GM12873 (cell line): ENCODE results near the gene RAB11FIP4.
A peak's percentile ranks its signal among the peaks of the same experiment; 100 is the strongest.

Experiments
- TF ChIP-seq, protein P1 (sequence below): IDR thresholded peaks from 2 replicates; pipeline ENCODE4 v1.5.1; 2012; ENCODE audit warnings: low read depth, mild to moderate bottlenecking, moderate library complexity, low read length, control low read depth; ENCODE audit not compliant: insufficient read depth; ENCODE audit errors: missing control alignments

RAB11FIP4 gene

DNA sequence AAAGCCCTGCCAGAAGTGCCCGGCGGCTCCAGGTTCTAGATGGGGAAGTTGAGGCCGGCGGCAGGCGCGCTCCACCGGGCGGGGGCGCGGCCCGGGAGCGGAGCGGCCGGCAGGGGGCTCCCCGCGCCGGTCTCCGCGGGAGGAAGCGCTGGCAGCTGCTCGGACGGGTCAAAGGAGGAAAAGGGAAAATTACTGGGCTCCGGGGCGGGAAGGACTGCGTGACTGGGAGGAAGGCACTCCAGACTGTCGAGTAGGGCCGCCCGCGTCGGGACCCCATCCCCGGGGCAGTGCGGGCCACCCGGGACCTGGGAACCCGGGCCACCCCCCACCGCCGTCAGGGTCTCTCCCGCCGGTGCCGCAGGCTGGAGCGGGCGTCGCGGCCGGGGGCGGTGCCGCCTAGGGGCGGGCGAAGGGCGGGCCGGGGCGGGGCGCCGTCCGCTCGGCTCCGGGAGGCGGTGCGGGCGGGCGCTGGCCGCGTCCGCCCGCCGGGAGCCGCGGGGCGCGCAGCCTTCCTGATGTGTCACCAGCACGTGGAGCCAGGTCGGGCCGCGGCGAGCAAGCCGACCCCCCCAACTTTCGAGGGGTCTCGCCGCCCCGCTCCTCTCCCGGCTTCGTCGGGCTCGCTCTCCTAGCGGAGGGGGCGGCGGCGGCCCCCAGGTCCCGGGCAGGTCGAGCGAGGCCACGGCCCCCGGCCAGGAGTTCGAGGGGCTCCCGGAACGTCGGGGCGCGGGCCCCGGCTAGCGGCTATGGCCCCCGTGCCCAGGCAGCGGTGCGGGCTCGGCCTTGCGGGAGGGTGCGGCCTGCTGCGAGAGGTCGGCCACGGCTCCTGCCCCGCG, 167.5 kb downstream of the RAB11FIP4 start:
- TF ChIP-seq, protein P1, sequence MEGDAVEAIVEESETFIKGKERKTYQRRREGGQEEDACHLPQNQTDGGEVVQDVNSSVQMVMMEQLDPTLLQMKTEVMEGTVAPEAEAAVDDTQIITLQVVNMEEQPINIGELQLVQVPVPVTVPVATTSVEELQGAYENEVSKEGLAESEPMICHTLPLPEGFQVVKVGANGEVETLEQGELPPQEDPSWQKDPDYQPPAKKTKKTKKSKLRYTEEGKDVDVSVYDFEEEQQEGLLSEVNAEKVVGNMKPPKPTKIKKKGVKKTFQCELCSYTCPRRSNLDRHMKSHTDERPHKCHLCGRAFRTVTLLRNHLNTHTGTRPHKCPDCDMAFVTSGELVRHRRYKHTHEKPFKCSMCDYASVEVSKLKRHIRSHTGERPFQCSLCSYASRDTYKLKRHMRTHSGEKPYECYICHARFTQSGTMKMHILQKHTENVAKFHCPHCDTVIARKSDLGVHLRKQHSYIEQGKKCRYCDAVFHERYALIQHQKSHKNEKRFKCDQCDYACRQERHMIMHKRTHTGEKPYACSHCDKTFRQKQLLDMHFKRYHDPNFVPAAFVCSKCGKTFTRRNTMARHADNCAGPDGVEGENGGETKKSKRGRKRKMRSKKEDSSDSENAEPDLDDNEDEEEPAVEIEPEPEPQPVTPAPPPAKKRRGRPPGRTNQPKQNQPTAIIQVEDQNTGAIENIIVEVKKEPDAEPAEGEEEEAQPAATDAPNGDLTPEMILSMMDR: peak; percentile 53

DNA sequence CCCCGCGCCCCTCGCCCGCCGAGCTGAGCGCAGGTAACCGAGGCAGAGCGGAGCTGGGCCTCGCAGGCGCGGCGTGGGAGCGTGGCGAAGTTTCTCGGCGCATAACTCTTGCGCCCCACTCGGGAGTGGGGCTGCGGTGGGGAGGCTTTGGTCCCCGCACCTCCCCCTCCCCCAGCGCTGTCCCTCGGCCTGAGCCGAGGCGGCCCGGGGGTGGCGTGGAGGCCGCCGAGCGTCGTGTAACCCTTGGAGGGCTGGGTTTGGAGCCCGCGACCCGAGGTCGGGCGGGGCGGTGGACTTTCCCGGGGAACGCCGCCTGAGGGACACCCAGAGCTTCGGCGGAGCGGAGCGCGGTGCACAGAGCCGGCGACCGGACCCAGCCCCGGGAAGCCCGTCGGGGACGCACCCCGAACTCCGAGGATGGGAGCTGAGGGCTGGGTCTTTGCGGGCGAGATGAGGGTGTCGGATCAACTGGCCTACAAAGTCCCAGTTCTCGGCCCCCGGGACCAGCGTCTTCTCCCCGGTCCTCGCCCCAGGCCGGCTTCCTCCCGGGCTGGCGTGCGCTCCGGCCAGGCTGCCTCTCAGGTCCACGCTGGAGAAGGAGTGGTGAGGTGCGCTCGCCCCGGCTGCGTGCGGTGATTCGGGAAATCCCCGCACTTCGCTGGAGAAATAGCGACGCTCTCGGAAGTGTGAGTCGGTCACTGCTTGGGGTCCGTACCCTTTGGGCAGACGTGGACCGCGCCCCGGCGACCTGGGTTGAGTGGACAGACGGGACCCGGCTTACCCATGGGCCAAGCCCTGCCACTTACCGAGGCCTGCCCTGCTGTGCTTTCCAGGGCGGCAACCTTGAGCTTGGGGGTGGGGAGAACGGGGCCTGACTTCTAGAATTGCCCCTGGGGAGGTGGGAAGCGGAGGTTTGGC, 168.4 kb downstream of the RAB11FIP4 start:
- TF ChIP-seq, protein P1: no peak

DNA sequence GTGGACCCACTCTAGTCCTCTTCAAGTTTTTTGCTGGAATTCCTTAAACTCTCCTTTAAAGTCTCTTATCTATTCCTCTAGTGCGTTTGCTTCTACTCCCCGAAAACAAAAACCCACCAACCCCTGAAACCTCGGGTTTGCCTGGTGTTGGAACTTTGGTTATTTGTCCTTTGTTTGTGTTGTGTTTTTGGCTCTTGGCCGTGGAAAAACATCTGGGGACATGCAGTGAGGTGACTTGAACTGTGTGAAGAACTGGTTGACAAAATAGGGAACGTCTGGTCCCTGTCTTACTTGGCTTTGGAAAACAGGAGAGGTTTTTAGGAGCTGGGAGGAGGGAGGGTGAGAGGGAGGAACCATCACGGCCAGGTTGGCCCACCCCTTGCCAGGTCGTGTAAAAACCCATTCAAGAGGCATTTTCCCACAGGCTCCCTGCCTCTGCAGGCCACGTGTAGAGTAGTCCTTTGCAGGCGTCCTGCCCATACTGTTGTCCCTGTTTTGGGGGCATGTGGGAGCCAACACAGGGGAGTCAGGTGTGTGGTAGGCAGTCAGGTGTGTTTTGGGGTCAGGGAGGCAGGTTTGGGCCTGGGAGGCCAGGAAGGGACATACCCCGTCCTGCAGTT, 169.3 kb downstream of the RAB11FIP4 start:
- TF ChIP-seq, protein P1: no peak

DNA sequence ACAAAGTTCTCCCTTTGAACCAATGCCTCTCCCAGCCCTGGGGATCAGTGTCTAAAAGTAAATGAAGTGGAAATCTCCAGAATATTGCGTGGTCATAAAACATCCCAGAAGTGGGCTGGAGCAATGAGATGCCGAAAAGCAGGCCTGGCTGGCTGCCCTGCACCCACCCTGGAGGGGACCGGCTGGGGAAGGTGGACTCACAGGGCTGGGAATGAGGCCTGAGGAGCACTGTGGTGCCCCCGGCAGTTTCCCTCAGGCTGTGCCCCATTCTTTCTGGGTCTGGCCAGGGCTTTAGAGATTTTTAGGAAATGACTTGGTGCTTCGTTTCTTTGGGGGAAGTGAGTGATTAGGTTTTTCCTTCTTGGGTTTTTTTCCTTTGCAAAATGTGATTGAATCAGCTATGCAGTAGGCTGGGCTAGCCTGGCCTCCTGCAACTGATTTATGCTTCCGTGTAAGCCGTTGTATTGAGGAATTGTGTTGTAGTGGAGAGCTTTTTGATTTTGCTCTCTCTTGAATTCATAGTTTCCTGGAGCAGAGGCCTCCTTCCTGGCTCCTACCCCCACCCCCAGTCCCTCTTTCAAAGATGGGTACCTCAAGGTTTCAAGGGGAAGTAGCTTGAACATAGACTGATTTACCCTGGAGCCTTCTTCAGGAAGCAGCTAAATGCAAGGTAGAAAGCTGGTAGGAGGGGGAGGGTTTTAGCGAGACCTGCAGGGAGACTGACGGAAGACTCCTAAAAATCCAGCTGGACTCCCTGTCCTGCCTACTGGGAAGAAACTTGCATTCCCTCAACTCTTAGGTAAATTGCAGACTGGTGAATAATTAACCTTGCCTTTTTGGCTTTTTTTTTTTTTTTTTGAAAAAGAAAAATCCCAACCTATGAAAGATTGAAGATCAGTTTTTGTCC, 170.2 kb downstream of the RAB11FIP4 start:
- TF ChIP-seq, protein P1: no peak

DNA sequence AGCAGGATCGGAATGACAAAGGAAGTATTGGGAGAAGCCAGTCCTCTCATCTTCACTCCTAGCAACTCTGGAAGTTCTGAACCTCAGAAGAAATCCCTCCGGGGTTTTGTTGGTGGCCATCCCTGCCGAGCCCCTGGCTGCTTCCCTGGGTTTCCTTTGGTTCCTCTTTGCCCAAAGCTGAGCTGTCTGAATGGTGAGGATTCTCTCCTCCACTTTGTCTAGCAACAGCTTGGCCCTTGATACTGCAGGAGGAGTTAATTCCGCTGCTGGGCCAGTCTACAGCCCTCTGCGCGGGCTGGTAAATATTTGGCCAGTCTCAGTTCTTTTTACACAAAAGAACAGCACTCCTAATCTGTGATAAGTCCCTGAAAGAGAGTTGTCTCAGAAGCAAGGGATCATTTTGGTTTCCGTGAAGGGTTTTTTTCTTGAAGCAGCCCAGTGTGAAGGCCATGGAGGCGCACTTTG, 170.9 kb downstream of the RAB11FIP4 start:
- TF ChIP-seq, protein P1: no peak

DNA sequence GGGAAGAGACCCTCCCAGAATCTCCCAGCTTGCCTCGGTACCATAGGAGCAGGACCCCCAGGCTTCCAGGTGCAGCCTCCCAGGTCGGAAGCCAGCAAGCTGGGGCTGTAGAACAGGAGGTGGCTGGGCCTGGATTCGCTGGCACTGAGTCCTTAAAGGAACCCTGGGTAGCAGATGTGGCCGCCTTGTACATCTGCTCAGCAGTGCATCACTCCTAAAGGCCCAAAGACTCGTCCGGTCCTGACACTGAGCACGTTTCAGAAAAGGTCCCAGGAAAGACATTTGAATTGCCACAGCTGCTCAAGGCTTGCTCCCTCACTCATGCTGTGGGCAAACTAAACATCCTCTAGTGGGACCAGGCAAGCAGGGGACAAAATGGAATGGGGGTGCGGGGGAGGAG, 172.8 kb downstream of the RAB11FIP4 start:
- TF ChIP-seq, protein P1: no peak
